Brain microvascular endothelial cell (primary cell): ENCODE results near the gene WDR41.

Source experiments
- DNase-seq: peaks from one replicate; pipeline ENCODE4 v3.0.0-alpha.2; 2020
- H3K27ac ChIP-seq: fragments of 250-450 bp; sonication (Bioruptor Pico); 2 replicates; pipeline ENCODE4 v1.5.1; 2020; ENCODE audit warnings: mild to moderate bottlenecking, moderate library complexity
- H3K27me3 ChIP-seq: fragments of 250-450 bp; sonication (Bioruptor Pico); replicated peaks from 2 replicates; pipeline ENCODE4 v1.5.1; 2020; ENCODE audit warnings: mild to moderate bottlenecking
- H3K36me3 ChIP-seq: fragments of 250-450 bp; sonication (Bioruptor Pico); replicated peaks from 2 replicates; pipeline ENCODE4 v1.5.1; 2020; ENCODE audit warnings: mild to moderate bottlenecking
- H3K4me3 ChIP-seq: 2 replicates; pipeline ENCODE4 v1.5.1; 2011; ENCODE audit warnings: low read depth, mild to moderate bottlenecking, control low read depth, low read length, moderate library complexity
- CTCF ChIP-seq: IDR thresholded peaks from 2 replicates; pipeline ENCODE4 v1.5.1; 2011; ENCODE audit warnings: low read depth, mild to moderate bottlenecking, moderate library complexity, low read length, control low read depth, inconsistent platforms; ENCODE audit errors: missing control alignments
- in situ Hi-C: cut with HindIII; loops from 2 replicates; pipeline ENCODE4 v1.10.0; 2017; ENCODE audit warnings: low sequenced_read_pairs, low pct_ligation_motif_present

The WDR41 gene

DNA sequence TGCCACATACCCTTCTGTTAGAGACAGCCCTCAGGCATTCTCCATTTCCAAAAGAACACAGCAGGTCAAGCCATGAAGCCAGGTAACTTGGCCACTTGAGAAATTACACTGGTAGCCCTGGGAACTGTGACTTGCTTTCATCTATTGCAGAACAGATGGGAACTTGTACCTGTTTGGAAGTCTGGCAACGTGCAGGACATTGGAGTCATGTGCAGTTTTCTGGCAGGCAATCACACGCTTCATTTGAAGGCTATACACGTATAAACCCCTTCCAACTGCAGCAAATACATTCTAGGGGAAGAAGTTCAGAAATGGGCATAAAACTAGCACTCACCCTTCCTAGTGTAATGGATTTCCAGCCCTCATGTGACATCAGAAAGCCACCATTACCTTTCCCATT is 54.0 kb downstream of the WDR41 start:
- no peak overlapping the region for H3K27ac ChIP-seq
- H3K4me3 ChIP-seq: no peak overlapping the region
- H3K27me3 ChIP-seq: no peaks in the 10 kb centered on the region
- no peak for TF ChIP-seq CTCF
- peaks cover 12% of the 10 kb centered on the region for H3K36me3 ChIP-seq
- in situ Hi-C loops: no loop called here
- DNase-seq: no peak

GRCh38 chr5:77437194-77437593 is 54.9 kb downstream of the WDR41 start:
- Histone ChIP-seq H3K27ac (no peak overlapping the region), H3K27me3 (no peaks in the 10 kb centered on the region), H3K36me3 (peaks cover 19% of the 10 kb centered on the region), H3K4me3 (no peak overlapping the region)
- peak; percentile 30 for TF ChIP-seq CTCF
- DNase-seq: no peak
- in situ Hi-C loops: no loop called here

- no peak overlapping the region for H3K27ac ChIP-seq
- peaks cover 30% of the 10 kb centered on the region for H3K36me3 ChIP-seq
- H3K4me3 ChIP-seq: no peak overlapping the region
- H3K27me3 ChIP-seq: no peaks in the 10 kb centered on the region
- DNase-seq: no peak
- in situ Hi-C loops: no loop called here
- no peak for TF ChIP-seq CTCF
These were observed 60.4 kb downstream of the WDR41 start for GRCh38 chr5:77431719-77432118.

DNA sequence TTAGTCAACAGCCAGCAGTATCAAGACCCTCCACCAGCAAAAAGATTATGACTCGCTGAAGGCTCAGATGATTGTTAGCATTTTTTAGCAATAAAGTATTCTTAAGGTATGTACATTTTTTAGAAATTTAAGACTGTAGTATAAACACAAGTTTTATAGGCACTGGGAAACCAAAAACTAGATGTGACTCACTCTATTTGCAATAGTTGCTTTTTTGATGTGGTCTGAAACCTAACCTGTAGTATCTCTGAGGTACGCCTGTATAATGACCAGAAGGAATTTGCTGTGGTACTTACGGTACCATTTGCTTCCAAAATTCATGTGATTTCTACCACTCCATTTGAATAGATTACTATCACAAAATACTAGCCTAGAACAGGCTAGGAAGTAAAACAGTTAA is 60.8 kb downstream of the WDR41 start:
- no peak for TF ChIP-seq CTCF
- no peaks in the 10 kb centered on the region for H3K27me3 ChIP-seq
- H3K4me3 ChIP-seq: no peak overlapping the region
- H3K36me3 ChIP-seq: peaks cover 30% of the 10 kb centered on the region
- in situ Hi-C loops: no loop called here
- no peak for DNase-seq
- no peak overlapping the region for H3K27ac ChIP-seq

DNA sequence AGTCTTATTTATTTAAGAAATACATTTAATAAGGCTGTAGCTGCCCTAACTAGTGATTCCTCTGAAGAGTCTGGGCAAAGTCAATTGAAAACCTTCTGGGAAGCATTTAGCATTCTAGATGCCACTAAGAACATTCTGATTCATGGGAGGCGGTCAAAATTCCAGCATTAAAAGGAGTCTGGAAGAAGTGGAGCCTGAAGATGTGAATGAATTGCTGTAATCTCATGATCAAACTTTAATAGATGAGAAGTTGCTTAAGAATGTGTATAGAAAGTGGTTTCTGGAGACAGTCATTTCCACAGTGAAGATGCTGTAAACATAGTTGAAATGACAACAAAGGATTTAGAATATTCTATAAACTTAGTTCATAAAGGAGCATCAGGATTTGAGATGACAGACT is 61.4 kb downstream of the WDR41 start:
- no peak for DNase-seq
- TF ChIP-seq CTCF: no peak
- in situ Hi-C loops: no loop called here
- Histone ChIP-seq H3K27ac (no peak overlapping the region), H3K4me3 (no peak overlapping the region), H3K27me3 (no peaks in the 10 kb centered on the region), H3K36me3 (peaks cover 30% of the 10 kb centered on the region)

DNA sequence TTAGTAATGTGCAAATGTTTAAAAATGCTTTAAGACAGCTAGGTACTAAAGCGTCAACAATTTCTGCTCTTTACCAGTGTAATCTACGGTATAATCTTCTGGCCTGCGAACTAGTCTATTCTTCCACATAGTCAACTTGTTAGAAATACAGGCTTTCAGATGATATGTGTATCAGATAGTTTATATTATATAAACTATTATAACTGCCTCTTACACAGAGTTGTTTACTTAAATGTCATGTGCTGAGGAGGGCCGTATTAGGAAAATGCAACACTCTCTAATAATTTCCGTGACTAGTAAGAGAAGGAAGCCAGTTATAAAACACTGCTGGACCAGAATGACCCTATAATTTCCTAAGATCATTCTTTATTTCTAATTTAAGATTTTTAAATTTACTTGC is 63.6 kb downstream of the WDR41 start:
- no peak for DNase-seq
- TF ChIP-seq CTCF: no peak
- in situ Hi-C loops: no loop called here
- Histone ChIP-seq H3K4me3 (no peak overlapping the region), H3K27ac (no peak overlapping the region), H3K27me3 (no peaks in the 10 kb centered on the region), H3K36me3 (peaks cover 25% of the 10 kb centered on the region)
